ENCODE measurements around the gene CSGALNACT2. TPM values are rescaled to one million over a fixed set of nuclear protein-coding genes. Genes with fewer than 3 reads are reported as not detected.

CSGALNACT2 gene
- total RNA-seq, 1 experiment from 2014 or later, result 22.3 TPM

DNA sequence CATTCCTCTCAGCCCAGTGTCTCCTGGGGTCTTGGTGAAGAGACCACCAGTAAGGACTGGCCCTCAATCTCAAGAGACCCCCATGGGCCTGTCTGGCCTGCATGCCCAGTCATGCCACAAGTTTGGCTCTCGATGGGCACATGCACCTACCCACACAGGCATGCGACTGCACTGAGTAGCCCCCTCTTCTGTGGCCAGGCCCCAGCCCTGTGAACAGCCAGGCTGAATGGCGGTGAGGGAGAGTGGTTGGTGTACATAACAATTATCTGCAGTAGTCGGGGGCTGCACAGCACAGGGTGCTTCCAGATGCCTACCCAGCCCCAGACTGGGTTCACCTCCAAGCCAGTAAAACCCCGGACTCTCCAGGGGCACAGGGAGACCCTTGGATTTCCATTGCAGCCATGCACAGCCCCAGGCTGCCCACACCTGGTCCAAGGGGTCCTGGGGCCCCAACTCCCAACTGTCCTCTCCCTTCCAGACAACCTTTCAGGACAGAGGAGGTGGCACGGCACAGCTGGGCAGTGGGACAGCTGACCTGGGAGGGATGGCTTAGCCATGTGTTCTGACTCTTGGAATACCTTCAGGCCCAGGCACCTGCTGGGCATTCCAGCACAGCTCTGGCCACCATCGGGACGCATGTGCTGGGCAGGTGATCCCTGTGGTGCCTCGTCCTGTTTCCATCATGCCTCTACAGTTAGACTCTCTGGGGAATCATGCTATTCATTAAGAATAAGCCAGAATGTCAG is 21.0 kb upstream of the CSGALNACT2 start:
- Histone ChIP-seq H3K36me3 (ENCODE audit: control insufficient read depth, insufficient read depth, low read length) (no peaks in the 10 kb centered on the region), H3K4me3 (ENCODE audit: low read depth in 2 of 2, low read length in 2 of 2) (no peak overlapping the region), H3K9me3 (ENCODE audit: control insufficient read depth, insufficient read depth, low read depth, low read length) (no peaks in the 10 kb centered on the region), H3K27ac (ENCODE audit: low read length) (no peak overlapping the region), H3K27me3 (ENCODE audit: control insufficient read depth, insufficient read depth, low read length) (no peaks in the 10 kb centered on the region), H3K4me1 (ENCODE audit: control insufficient read depth, insufficient read depth, low read length) (no peaks in the 10 kb centered on the region)
- ChIA-PET POLR2A (no interaction called here), CTCF (no interaction called here)
- DNase-seq (ENCODE audit: low read depth, low spot score) (no peak), ATAC-seq (no peak)
- TF ChIP-seq, protein P1, sequence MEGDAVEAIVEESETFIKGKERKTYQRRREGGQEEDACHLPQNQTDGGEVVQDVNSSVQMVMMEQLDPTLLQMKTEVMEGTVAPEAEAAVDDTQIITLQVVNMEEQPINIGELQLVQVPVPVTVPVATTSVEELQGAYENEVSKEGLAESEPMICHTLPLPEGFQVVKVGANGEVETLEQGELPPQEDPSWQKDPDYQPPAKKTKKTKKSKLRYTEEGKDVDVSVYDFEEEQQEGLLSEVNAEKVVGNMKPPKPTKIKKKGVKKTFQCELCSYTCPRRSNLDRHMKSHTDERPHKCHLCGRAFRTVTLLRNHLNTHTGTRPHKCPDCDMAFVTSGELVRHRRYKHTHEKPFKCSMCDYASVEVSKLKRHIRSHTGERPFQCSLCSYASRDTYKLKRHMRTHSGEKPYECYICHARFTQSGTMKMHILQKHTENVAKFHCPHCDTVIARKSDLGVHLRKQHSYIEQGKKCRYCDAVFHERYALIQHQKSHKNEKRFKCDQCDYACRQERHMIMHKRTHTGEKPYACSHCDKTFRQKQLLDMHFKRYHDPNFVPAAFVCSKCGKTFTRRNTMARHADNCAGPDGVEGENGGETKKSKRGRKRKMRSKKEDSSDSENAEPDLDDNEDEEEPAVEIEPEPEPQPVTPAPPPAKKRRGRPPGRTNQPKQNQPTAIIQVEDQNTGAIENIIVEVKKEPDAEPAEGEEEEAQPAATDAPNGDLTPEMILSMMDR (IDR thresholded peaks at IDR 0.05), result no peak
- TF ChIP-seq, protein P2, sequence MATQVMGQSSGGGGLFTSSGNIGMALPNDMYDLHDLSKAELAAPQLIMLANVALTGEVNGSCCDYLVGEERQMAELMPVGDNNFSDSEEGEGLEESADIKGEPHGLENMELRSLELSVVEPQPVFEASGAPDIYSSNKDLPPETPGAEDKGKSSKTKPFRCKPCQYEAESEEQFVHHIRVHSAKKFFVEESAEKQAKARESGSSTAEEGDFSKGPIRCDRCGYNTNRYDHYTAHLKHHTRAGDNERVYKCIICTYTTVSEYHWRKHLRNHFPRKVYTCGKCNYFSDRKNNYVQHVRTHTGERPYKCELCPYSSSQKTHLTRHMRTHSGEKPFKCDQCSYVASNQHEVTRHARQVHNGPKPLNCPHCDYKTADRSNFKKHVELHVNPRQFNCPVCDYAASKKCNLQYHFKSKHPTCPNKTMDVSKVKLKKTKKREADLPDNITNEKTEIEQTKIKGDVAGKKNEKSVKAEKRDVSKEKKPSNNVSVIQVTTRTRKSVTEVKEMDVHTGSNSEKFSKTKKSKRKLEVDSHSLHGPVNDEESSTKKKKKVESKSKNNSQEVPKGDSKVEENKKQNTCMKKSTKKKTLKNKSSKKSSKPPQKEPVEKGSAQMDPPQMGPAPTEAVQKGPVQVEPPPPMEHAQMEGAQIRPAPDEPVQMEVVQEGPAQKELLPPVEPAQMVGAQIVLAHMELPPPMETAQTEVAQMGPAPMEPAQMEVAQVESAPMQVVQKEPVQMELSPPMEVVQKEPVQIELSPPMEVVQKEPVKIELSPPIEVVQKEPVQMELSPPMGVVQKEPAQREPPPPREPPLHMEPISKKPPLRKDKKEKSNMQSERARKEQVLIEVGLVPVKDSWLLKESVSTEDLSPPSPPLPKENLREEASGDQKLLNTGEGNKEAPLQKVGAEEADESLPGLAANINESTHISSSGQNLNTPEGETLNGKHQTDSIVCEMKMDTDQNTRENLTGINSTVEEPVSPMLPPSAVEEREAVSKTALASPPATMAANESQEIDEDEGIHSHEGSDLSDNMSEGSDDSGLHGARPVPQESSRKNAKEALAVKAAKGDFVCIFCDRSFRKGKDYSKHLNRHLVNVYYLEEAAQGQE (IDR thresholded peaks at IDR 0.05; ENCODE audit: insufficient read depth in 1 of 2, low read depth in 2 of 2, low read length in 1 of 2), result no peak
- TF ChIP-seq POLR2AphosphoS5 (IDR thresholded peaks at IDR 0.05; ENCODE audit: low read depth, low read length) (no peak), SIN3A (IDR thresholded peaks at IDR 0.05; ENCODE audit: borderline replicate concordance, insufficient read depth, low read depth, low read length) (no peak), TCF7L2 (IDR thresholded peaks at IDR 0.05; ENCODE audit: low read depth, low read length) (no peak)
- no TSS peak for BruUV-seq (replicated peaks)
- in situ Hi-C loops (cut with HindIII; ENCODE audit: low pct_unique_long_range_greater_than_20kb, low sequenced_read_pairs) (no loop called here), intact Hi-C loops (cut with micrococcal nuclease; ENCODE audit: unreplicated experiment) (no loop called here)

DNA sequence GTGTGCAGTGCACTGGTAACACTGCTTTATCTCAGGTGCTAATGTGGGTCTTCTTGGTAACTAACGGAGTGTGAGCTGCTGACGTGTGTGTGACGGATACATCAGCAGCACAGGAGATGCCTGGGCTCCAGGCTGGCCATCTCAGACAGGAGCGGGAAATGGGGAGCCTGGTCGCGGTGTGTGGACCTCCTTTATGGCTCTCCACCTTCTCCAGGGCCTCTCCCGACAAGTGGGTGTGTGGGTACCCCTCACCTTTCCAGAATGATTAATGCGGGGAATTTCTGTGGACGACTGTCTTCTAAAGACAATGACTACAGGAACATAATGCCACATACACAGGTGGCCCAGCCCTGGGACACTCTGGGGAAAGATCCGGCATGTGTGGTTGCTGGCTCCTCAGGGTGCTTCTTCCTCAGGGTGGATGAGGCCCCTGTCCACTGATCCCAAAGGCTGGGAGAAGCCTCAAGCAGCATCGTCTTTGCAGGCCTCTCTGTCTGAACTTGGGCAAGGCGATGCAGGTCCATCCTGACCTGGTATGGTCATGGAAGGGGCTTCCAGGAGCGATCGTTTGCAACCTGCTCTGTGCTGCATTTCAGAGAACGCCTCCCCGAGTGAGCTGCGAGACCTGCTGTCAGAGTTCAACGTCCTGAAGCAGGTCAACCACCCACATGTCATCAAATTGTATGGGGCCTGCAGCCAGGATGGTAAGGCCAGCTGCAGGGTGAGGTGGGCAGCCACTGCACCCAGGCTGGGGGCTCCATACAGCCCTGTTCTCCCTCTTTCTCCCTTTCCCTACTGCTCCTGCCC is 20.3 kb upstream of the CSGALNACT2 start:
- intact Hi-C loops (cut with micrococcal nuclease; ENCODE audit: unreplicated experiment), result no loop called here
- POLR2A ChIA-PET, result no interaction called here
- ATAC-seq (no peak), DNase-seq (ENCODE audit: low read depth, low spot score) (no peak)
- Histone ChIP-seq H3K27me3 (ENCODE audit: control insufficient read depth, insufficient read depth, low read length) (no peaks in the 10 kb centered on the region), H3K9me3 (ENCODE audit: control insufficient read depth, insufficient read depth, low read depth, low read length) (no peaks in the 10 kb centered on the region), H3K4me1 (ENCODE audit: control insufficient read depth, insufficient read depth, low read length) (no peaks in the 10 kb centered on the region), H3K4me3 (ENCODE audit: low read depth in 2 of 2, low read length in 2 of 2) (no peak overlapping the region), H3K27ac (ENCODE audit: low read length) (no peak overlapping the region), H3K36me3 (ENCODE audit: control insufficient read depth, insufficient read depth, low read length) (no peaks in the 10 kb centered on the region)
- BruUV-seq (replicated peaks), result no TSS peak
- in situ Hi-C loops (cut with HindIII; ENCODE audit: low pct_unique_long_range_greater_than_20kb, low sequenced_read_pairs), result no loop called here
- TF ChIP-seq, protein P2 (IDR thresholded peaks at IDR 0.05; ENCODE audit: insufficient read depth in 1 of 2, low read depth in 2 of 2, low read length in 1 of 2), result no peak
- TF ChIP-seq, protein P1 (IDR thresholded peaks at IDR 0.05), result no peak
- TF ChIP-seq POLR2AphosphoS5 (IDR thresholded peaks at IDR 0.05; ENCODE audit: low read depth, low read length) (no peak), TCF7L2 (IDR thresholded peaks at IDR 0.05; ENCODE audit: low read depth, low read length) (no peak), SIN3A (IDR thresholded peaks at IDR 0.05; ENCODE audit: borderline replicate concordance, insufficient read depth, low read depth, low read length) (no peak)
- CTCF ChIA-PET, result no interaction called here

Measured in Panc1 (cell line).